Activated CD8-positive, alpha-beta memory T cell treated with anti-CD3 and anti-CD28 coated beads, Interleukin-2, amount 50 U/mL, for 48 hours (primary cell): ENCODE results near the gene MAS1L.

Experiments used
- DNase-seq: peaks from one replicate; pipeline ENCODE4 v3.0.0-alpha.2; 2020

The MAS1L gene

GRCh38 chr6:29510202-29510601, 22.4 kb upstream of the MAS1L start:
- no peak for DNase-seq

GRCh38 chr6:29509711-29510110, 22.0 kb upstream of the MAS1L start:
- DNase-seq: no peak

- no peak for DNase-seq
Measured at GRCh38 chr6:29509239-29509638, 21.5 kb upstream of the MAS1L start.

GRCh38 chr6:29507319-29507718, 19.6 kb upstream of the MAS1L start:
- DNase-seq: no peak

GRCh38 chr6:29506446-29507067, 18.8 kb upstream of the MAS1L start:
- no peak for DNase-seq

- no peak for DNase-seq
Measured at GRCh38 chr6:29505808-29506207, 18.1 kb upstream of the MAS1L start.

- DNase-seq: no peak
Measured at GRCh38 chr6:29504961-29505360, 17.2 kb upstream of the MAS1L start.

- DNase-seq: no peak
Measured at GRCh38 chr6:29502597-29502996, 14.8 kb upstream of the MAS1L start.

- DNase-seq: no peak
Measured at GRCh38 chr6:29502181-29502580, 14.4 kb upstream of the MAS1L start.

- DNase-seq: no peak
Measured at GRCh38 chr6:29501106-29501505, 13.3 kb upstream of the MAS1L start.

GRCh38 chr6:29500594-29500993, 12.8 kb upstream of the MAS1L start:
- DNase-seq: no peak

- no peak for DNase-seq
Measured at GRCh38 chr6:29499704-29500103, 11.9 kb upstream of the MAS1L start.

GRCh38 chr6:29496961-29497360, 9.2 kb upstream of the MAS1L start:
- no peak for DNase-seq

- no peak for DNase-seq
Measured at GRCh38 chr6:29495571-29495970, 7.8 kb upstream of the MAS1L start.

- DNase-seq: no peak
Measured at GRCh38 chr6:29494131-29494530, 6.4 kb upstream of the MAS1L start.

- no peak for DNase-seq
Measured at GRCh38 chr6:29493261-29493660, 5.5 kb upstream of the MAS1L start.

- no peak for DNase-seq
Measured at GRCh38 chr6:29491574-29491973, 3.8 kb upstream of the MAS1L start.

GRCh38 chr6:29490552-29490951, 2.8 kb upstream of the MAS1L start:
- no peak for DNase-seq

- DNase-seq: no peak
Measured at GRCh38 chr6:29490055-29490454, 2.3 kb upstream of the MAS1L start.

- no peak for DNase-seq
Measured at GRCh38 chr6:29489286-29489685, 1.5 kb upstream of the MAS1L start.

- DNase-seq: no peak
Measured at GRCh38 chr6:29488874-29489273, 1.1 kb upstream of the MAS1L start.

- DNase-seq: no peak
Measured at GRCh38 chr6:29487131-29487530, 625 bp downstream of the MAS1L start.

- DNase-seq: no peak
Measured at GRCh38 chr6:29486577-29486976, 1.2 kb downstream of the MAS1L start.

- DNase-seq: no peak
Measured at GRCh38 chr6:29483735-29484134, 4.0 kb downstream of the MAS1L start.

- no peak for DNase-seq
Measured at GRCh38 chr6:29483186-29483585, 4.6 kb downstream of the MAS1L start.

GRCh38 chr6:29479560-29479959, 8.2 kb downstream of the MAS1L start:
- no peak for DNase-seq
